Suprapubic skin (tissue), 3 donors: ENCODE measurements around the gene IFRD2.

Experiments
- CTCF ChIP-seq, 2 donors: fragments of 200-600 bp in 1 of 2; fragments of 450-650 bp in 1 of 2; sonication (generic) in 1 of 2; IDR thresholded peaks; one replicate each; pipeline ENCODE4 v1.5.1; 2016 to 2019; ENCODE audit warnings: antibody characterized with exemption in 2 of 2, mild to moderate bottlenecking in 1 of 2, moderate library complexity in 1 of 2
- POLR2A ChIP-seq, 2 donors: fragments of 450-650 bp; IDR thresholded peaks; one replicate each; pipeline ENCODE4 v1.6.1; 2017; ENCODE audit warnings: antibody characterized with exemption in 2 of 2, mild to moderate bottlenecking in 2 of 2, moderate library complexity in 2 of 2

- TF ChIP-seq CTCF (IDR thresholded peaks at IDR 0.05) = no peak
- no peak for TF ChIP-seq POLR2A (IDR thresholded peaks at IDR 0.05)
Measured at GRCh38 chr3:50299929-50300680, 7.9 kb upstream of the IFRD2 start.
